Endothelial cell of umbilical vein (primary cell): ENCODE results near the gene LDHD. TPM values are rescaled to one million over a fixed set of nuclear protein-coding genes. Genes with fewer than 3 reads are reported as not detected.

ENCODE experiments used
- BruUV-seq: library from RNA; stranded (reverse); fragments of 400-500 nt; replicated peaks from 2 replicates; lab custom pipeline; 2021; lab: Mats Ljungman, UMichigan
- CTCF ChIA-PET: fragments of 300-600, 350-600 bp; sonication (Branson Sonifier 250); formaldehyde crosslinking; loops from one replicate; lab custom pipeline; 2021; ENCODE audit warnings: antibody characterized with exemption, inconsistent platforms; lab: Charles Lee
- POLR2A ChIA-PET: fragments of 300-600, 350-600 bp; sonication (Branson Sonifier 250); formaldehyde crosslinking; loops from one replicate; lab custom pipeline; 2021; ENCODE audit warnings: antibody characterized with exemption, inconsistent platforms; lab: Charles Lee
- DNase-seq: peaks from one replicate; pipeline ENCODE4 v3.0.0-alpha.2; 2011; ENCODE audit warnings: low read depth, low spot score
- FAIRE-seq: peaks from 2 replicates; lab custom pipeline; 2011; peaks lifted over from hg19 to GRCh38; lab: Jason Lieb, UNC
- H2AFZ ChIP-seq: 2 replicates; pipeline ENCODE4 v1.6.0; 2012; ENCODE audit warnings: low read depth, low read length, control low read depth, inconsistent platforms
- H3K27ac ChIP-seq: 2 replicates; pipeline ENCODE4 v1.5.1; 2011; ENCODE audit warnings: low read depth, mild to moderate bottlenecking, control low read depth, low read length, moderate library complexity; ENCODE audit not compliant: insufficient read depth
- H3K27me3 ChIP-seq, 2 experiments: 2 replicates each; pipeline versions ENCODE4 v1.6.0 to v1.6.1; 2011; ENCODE audit warnings: low read length in 2 of 2, mixed read lengths in 1 of 2; ENCODE audit not compliant: control insufficient read depth in 2 of 2, insufficient read depth in 2 of 2
- H3K36me3 ChIP-seq, 2 experiments: 2 replicates in 1 of 2; 3 replicates in 1 of 2; pipeline ENCODE4 v1.5.1; 2011; ENCODE audit warnings: low read length in 2 of 2, mild to moderate bottlenecking in 1 of 2, moderate library complexity in 1 of 2; ENCODE audit not compliant: control insufficient read depth in 2 of 2, insufficient read depth in 2 of 2; ENCODE audit errors: extremely low read depth in 1 of 2
- H3K4me1 ChIP-seq: 3 replicates; pipeline ENCODE4 v1.5.1; 2011; ENCODE audit warnings: mild to moderate bottlenecking, low read length; ENCODE audit not compliant: control insufficient read depth, insufficient read depth; ENCODE audit errors: extremely low read depth
- H3K4me2 ChIP-seq: 2 replicates; pipeline ENCODE4 v1.6.1; 2011; ENCODE audit warnings: low read length, control low read depth, mixed read lengths; ENCODE audit not compliant: insufficient read depth
- H3K4me3 ChIP-seq, 3 experiments: fragments of 200-600 bp in 1 of 3; sonication (generic), shearing (Covaris generic) in 1 of 3; replicated peaks in 1 of 3; 2 replicates each; pipeline ENCODE4 v1.5.1; 2011 to 2016; ENCODE audit warnings: control low read depth in 3 of 3, low read length in 3 of 3, mild to moderate bottlenecking in 2 of 3, inconsistent platforms in 1 of 3, low read depth in 1 of 3, moderate library complexity in 1 of 3; ENCODE audit not compliant: insufficient read depth in 1 of 3
- H3K79me2 ChIP-seq: 2 replicates; pipeline ENCODE4 v1.6.0; 2012; ENCODE audit warnings: low read length, inconsistent platforms; ENCODE audit not compliant: control insufficient read depth, insufficient read depth
- H3K9ac ChIP-seq: replicated peaks from 2 replicates; pipeline ENCODE3; 2011; ENCODE audit warnings: low read length, control low read depth; ENCODE audit not compliant: insufficient read depth; ENCODE audit errors: extremely low read depth
- H3K9me1 ChIP-seq: replicated peaks from 3 replicates; pipeline ENCODE4 v1.6.0; 2011; ENCODE audit warnings: mild to moderate bottlenecking, low read length; ENCODE audit not compliant: control insufficient read depth, insufficient read depth; ENCODE audit errors: extremely low read depth
- H3K9me3 ChIP-seq: replicated peaks from 2 replicates; pipeline ENCODE4 v1.5.1; 2012; ENCODE audit warnings: low read length, inconsistent platforms; ENCODE audit not compliant: control insufficient read depth, insufficient read depth
- H4K20me1 ChIP-seq: replicated peaks from 2 replicates; pipeline ENCODE3; 2011; ENCODE audit warnings: mild to moderate bottlenecking, low read length; ENCODE audit not compliant: control insufficient read depth, insufficient read depth; ENCODE audit errors: extremely low read depth
- CTCF ChIP-seq, 2 donors: IDR thresholded peaks; 1 replicate in 1 of 2; 2 replicates in 1 of 2; pipeline ENCODE4 v1.5.1; 2011; ENCODE audit warnings: low read length in 2 of 2, mild to moderate bottlenecking in 2 of 2, moderate library complexity in 2 of 2, control low read depth in 1 of 2, inconsistent platforms in 1 of 2, low read depth in 1 of 2; ENCODE audit not compliant: insufficient read depth in 1 of 2; ENCODE audit errors: extremely low read depth in 1 of 2
- EZH2 ChIP-seq: IDR thresholded peaks from 2 replicates; pipeline ENCODE4 v1.6.1; 2012; ENCODE audit warnings: borderline replicate concordance, low read depth, mild to moderate bottlenecking, moderate library complexity, low read length, inconsistent platforms; ENCODE audit not compliant: severe bottlenecking
- FOS ChIP-seq: IDR thresholded peaks from 2 replicates; pipeline ENCODE4 v1.6.1; 2011; ENCODE audit warnings: mild to moderate bottlenecking, low read length, moderate library complexity, borderline replicate concordance; ENCODE audit not compliant: insufficient read depth
- GATA2 ChIP-seq: IDR thresholded peaks from 2 replicates; pipeline ENCODE4 v1.7.0; 2011; ENCODE audit warnings: low read depth, mild to moderate bottlenecking, moderate library complexity, mixed read lengths, low read length; ENCODE audit not compliant: insufficient read length, insufficient read depth
- JUN ChIP-seq: IDR thresholded peaks from 2 replicates; pipeline ENCODE4 v1.6.1; 2011; ENCODE audit warnings: borderline replicate concordance, low read depth; ENCODE audit not compliant: insufficient read length, insufficient read depth
- MAX ChIP-seq: IDR thresholded peaks from 2 replicates; pipeline ENCODE4 v1.6.1; 2011; ENCODE audit not compliant: insufficient read depth, insufficient read length
- MYC ChIP-seq: IDR thresholded peaks from one replicate; pipeline ENCODE4 v1.6.1; 2011; ENCODE audit warnings: mild to moderate bottlenecking, low read depth, low read length
- POLR2A ChIP-seq: IDR thresholded peaks from 2 replicates; pipeline ENCODE4 v1.6.1; 2012; ENCODE audit warnings: low read depth, mild to moderate bottlenecking, control low read depth, low read length
- POLR2AphosphoS5 ChIP-seq: IDR thresholded peaks from 2 replicates; pipeline ENCODE4 v1.6.1; 2012; ENCODE audit warnings: low read depth, mild to moderate bottlenecking, control low read depth, low read length, moderate library complexity; ENCODE audit not compliant: insufficient read depth
- dilution Hi-C: fragments of 300-500 bp; cut with MboI; formaldehyde crosslinking; loops from one replicate; pipeline ENCODE4 v1.15.0; 2019; ENCODE audit warnings: low sequenced_read_pairs; ENCODE audit not compliant: extremely low pct_ligation_motif_present
- intact Hi-C: fragments of 100-400 bp; cut with micrococcal nuclease; formaldehyde crosslinking; loops from one replicate; pipeline ENCODE4 v1.10.0; 2022
- polyA plus RNA-seq, 4 experiments: library from polyadenylated mRNA; depleted of rRNA in 3 of 4; stranded (reverse) in 3 of 4; unstranded in 1 of 4; fragments of >200 nt; gene quantifications; 2 replicates each; pipeline versions ENCODE4 v1.2.1 to v1.2.3, GENCODE V29; 2011 to 2012; ENCODE audit warnings: missing spikeins in 1 of 4
- total RNA-seq: library from RNA; stranded (reverse); gene quantifications from 2 replicates; pipeline ENCODE4 v1.2.3, GENCODE V29; 2021

The LDHD gene
- total and polyA plus RNA-seq, 2 donors (not counting 3 experiments of a cell fraction or from before 2014, with no cell fraction given): 0.41 TPM; not detected in 1

GRCh38 chr16:75071621-75072020 is 45.0 kb downstream of the LDHD start:
- BruUV-seq: no TSS peak
- dilution Hi-C loops: no loop called here
- H2AFZ ChIP-seq: no peak overlapping the region
- no peak overlapping the region for H3K4me3 ChIP-seq
- H3K27ac ChIP-seq: no peak overlapping the region
- peaks cover 13% of the 10 kb centered on the region for H3K4me1 ChIP-seq
- DNase-seq (no peak), FAIRE-seq (no peak)
- ChIA-PET POLR2A (no interaction called here), CTCF (interaction anchor here (1.2 kb wide), 1 partner anchor 40 kb away, joined by 3 read pairs; no protein-coding TSS in a partner anchor)
- no peaks in the 10 kb centered on the region for H3K9me3 ChIP-seq
- peaks cover 2% of the 10 kb centered on the region for H4K20me1 ChIP-seq
- H3K4me2 ChIP-seq: no peak overlapping the region
- H3K9ac ChIP-seq: no peak overlapping the region
- H3K9me1 ChIP-seq: no peaks in the 10 kb centered on the region
- intact Hi-C loops: no loop called here
- no peak for TF ChIP-seq POLR2A
- no peak for TF ChIP-seq CTCF (IDR thresholded peaks at IDR 0.05; ENCODE audit: extremely low read depth in 1 of 2, insufficient read depth in 1 of 2, low read depth in 1 of 2, low read length in 2 of 2)
- TF ChIP-seq POLR2AphosphoS5: no peak
- no peak for TF ChIP-seq GATA2
- no peak for TF ChIP-seq JUN
- TF ChIP-seq FOS: no peak
- no peak for TF ChIP-seq MAX
- TF ChIP-seq MYC: no peak
- TF ChIP-seq EZH2: no peak
- H3K79me2 ChIP-seq: peaks cover 24% of the 10 kb centered on the region
- no peaks in the 10 kb centered on the region for H3K27me3 ChIP-seq
- H3K36me3 ChIP-seq: no peaks in the 10 kb centered on the region
